Common myeloid progenitor, CD34-positive (primary cell): Measurements from ENCODE around the gene CREB5.

ENCODE experiments used
- CTCF ChIA-PET: fragments of 350-600 bp; sonication (Branson Sonifier 250); formaldehyde crosslinking; loops from one replicate; lab custom pipeline; 2021; ENCODE audit warnings: antibody characterized with exemption; lab: Charles Lee
- POLR2A ChIA-PET: fragments of 350-600 bp; sonication (Branson Sonifier 250); formaldehyde crosslinking; loops from one replicate; lab custom pipeline; 2021; ENCODE audit warnings: antibody characterized with exemption; lab: Charles Lee
- DNase-seq, 3 donors: peaks; one replicate each; pipeline versions ENCODE4 v3.0.0 to v3.0.0-alpha.2; 2013
- H3K27ac ChIP-seq, 2 experiments: 1 replicate in 1 of 2; 2 replicates in 1 of 2; pipeline ENCODE4 v1.7.0; 2013; ENCODE audit warnings: inconsistent platforms in 2 of 2, low read length in 2 of 2, mild to moderate bottlenecking in 2 of 2, low read depth in 1 of 2, moderate library complexity in 1 of 2; ENCODE audit not compliant: severe bottlenecking in 2 of 2, insufficient read depth in 1 of 2, poor library complexity in 1 of 2
- H3K27me3 ChIP-seq, 5 experiments: replicated peaks in 2 of 5; 1 replicate in 3 of 5; 2 replicates in 2 of 5; pipeline versions ENCODE4 v1.6.1 to v1.7.0; 2013; ENCODE audit warnings: low read length in 4 of 5, mild to moderate bottlenecking in 2 of 5, moderate library complexity in 2 of 5, inconsistent platforms in 1 of 5; ENCODE audit not compliant: insufficient read depth in 5 of 5, control insufficient read depth in 4 of 5
- H3K36me3 ChIP-seq, 4 experiments: 1 replicate in 2 of 4; 2 replicates in 2 of 4; pipeline versions ENCODE4 v1.6.1 to v1.7.0; 2013; ENCODE audit warnings: low read length in 3 of 4, control low read depth in 1 of 4, mild to moderate bottlenecking in 1 of 4; ENCODE audit not compliant: control insufficient read depth in 4 of 4, insufficient read depth in 4 of 4
- H3K4me1 ChIP-seq, 4 experiments: 1 replicate in 3 of 4; 2 replicates in 1 of 4; pipeline versions ENCODE4 v1.6.1 to v1.7.1; 2013; ENCODE audit warnings: low read length in 3 of 4, mild to moderate bottlenecking in 3 of 4, control low read depth in 1 of 4, inconsistent platforms in 1 of 4, moderate library complexity in 1 of 4; ENCODE audit not compliant: control insufficient read depth in 4 of 4, insufficient read depth in 4 of 4; ENCODE audit errors: control extremely low read depth in 1 of 4
- H3K4me3 ChIP-seq, 7 experiments: 1 replicate in 4 of 7; 2 replicates in 3 of 7; pipeline versions ENCODE4 v1.5.1 to v1.7.0; 2013; ENCODE audit warnings: mild to moderate bottlenecking in 7 of 7, low read length in 6 of 7, moderate library complexity in 6 of 7, inconsistent platforms in 2 of 7, low read depth in 2 of 7, control low read depth in 1 of 7; ENCODE audit not compliant: insufficient read depth in 4 of 7, control insufficient read depth in 1 of 7; ENCODE audit errors: extremely low read depth in 1 of 7
- H3K9me3 ChIP-seq, 5 experiments: 1 replicate in 4 of 5; 2 replicates in 1 of 5; pipeline versions ENCODE4 v1.6.1 to v1.7.1; 2013; ENCODE audit warnings: low read length in 4 of 5, mild to moderate bottlenecking in 2 of 5, inconsistent platforms in 1 of 5, low read depth in 1 of 5, moderate library complexity in 1 of 5; ENCODE audit not compliant: control insufficient read depth in 4 of 5, insufficient read depth in 2 of 5; ENCODE audit errors: control extremely low read depth in 1 of 5
- WGBS: methylation state at CpG from one replicate; pipeline ENCODE4 v1.1.5; 2013; ENCODE audit not compliant: insufficient coverage; 5-methylcytosine and 5-hydroxymethylcytosine counted together

The CREB5 gene

GRCh38 chr7:28405662-28406061, 6.7 kb upstream of the CREB5 start:
- CTCF ChIA-PET, result interaction anchor here (1.1 to 1.2 kb wide), 2 partner anchors 9 to 12 kb away, joined by 3 read pairs; no protein-coding TSS in a partner anchor
- WGBS, result 88% methylated on average over 3 of the region's 5 CpGs
- peaks cover 0 to 57% (median 25%) of the 10 kb centered on the region in 5 experiments for H3K27me3 ChIP-seq
- H3K9me3 ChIP-seq, result no peaks in the 10 kb centered on the region
- POLR2A ChIA-PET, result no interaction called here
- peaks cover 5 to 22% (median 19%) of the 10 kb centered on the region in 4 experiments for H3K4me1 ChIP-seq
- no peak overlapping the region for H3K27ac ChIP-seq
- no peak overlapping the region for H3K4me3 ChIP-seq
- no peaks in the 10 kb centered on the region for H3K36me3 ChIP-seq
- DNase-seq, result peak in 2 of 3 donors; percentile 72

GRCh38 chr7:28406192-28406591, 6.1 kb upstream of the CREB5 start:
- H3K27ac ChIP-seq, result no peak overlapping the region
- no peaks in the 10 kb centered on the region for H3K9me3 ChIP-seq
- H3K4me3 ChIP-seq, result no peak overlapping the region
- CTCF ChIA-PET, result interaction anchor here (1.2 kb wide), 1 partner anchor 11 kb away, joined by 3 read pairs; no protein-coding TSS in a partner anchor
- peaks cover 7 to 28% (median 24%) of the 10 kb centered on the region in 4 experiments for H3K4me1 ChIP-seq
- POLR2A ChIA-PET, result no interaction called here
- no peaks in the 10 kb centered on the region for H3K36me3 ChIP-seq
- DNase-seq, result no peak
- WGBS, result 92% methylated on average over 4 of the region's 5 CpGs
- H3K27me3 ChIP-seq, result peaks cover 0 to 62% (median 25%) of the 10 kb centered on the region in 5 experiments

- ChIA-PET POLR2A (no interaction called here), CTCF (interaction anchor here (1.5 kb wide), 1 partner anchor 28 kb away, joined by 4 read pairs; no protein-coding TSS in a partner anchor)
- Histone ChIP-seq H3K36me3 (no peaks in the 10 kb centered on the region), H3K27ac (no peak overlapping the region), H3K9me3 (no peaks in the 10 kb centered on the region), H3K4me3 (no peak overlapping the region), H3K4me1 (peaks cover 12 to 28% (median 25%) of the 10 kb centered on the region in 4 experiments), H3K27me3 (peaks cover 0 to 74% (median 32%) of the 10 kb centered on the region in 5 experiments)
- DNase-seq, result peak in 2 of 3 donors; percentile 48 to 49
- 40% methylated on average over 1 of the region's 2 CpGs for WGBS
Measured at GRCh38 chr7:28407651-28408050, 4.7 kb upstream of the CREB5 start.

- ChIA-PET POLR2A (no interaction called here), CTCF (interaction anchor here (1.5 kb wide), 1 partner anchor 27 kb away, joined by 4 read pairs; no protein-coding TSS in a partner anchor)
- H3K4me3 ChIP-seq, result peak overlapping the region in 2 of 7 experiments; percentile 38 to 66
- H3K27me3 ChIP-seq, result peaks cover 0 to 78% (median 33%) of the 10 kb centered on the region in 5 experiments
- WGBS, result 49% methylated on average over 24 of the region's 27 CpGs
- H3K4me1 ChIP-seq, result peaks cover 12 to 28% (median 25%) of the 10 kb centered on the region in 4 experiments
- no peaks in the 10 kb centered on the region for H3K36me3 ChIP-seq
- H3K9me3 ChIP-seq, result no peaks in the 10 kb centered on the region
- peak in 2 of 3 donors; percentile 36 to 46 for DNase-seq
- H3K27ac ChIP-seq, result no peak overlapping the region
Measured at GRCh38 chr7:28408105-28408959, 4.0 kb upstream of the CREB5 start.

- H3K27ac ChIP-seq, result no peak overlapping the region
- ChIA-PET CTCF (interaction anchor here (1.2 to 1.5 kb wide), 2 partner anchors 26 to 444 kb away, joined by 3 to 4 read pairs; no protein-coding TSS in a partner anchor), POLR2A (no interaction called here)
- H3K36me3 ChIP-seq, result no peaks in the 10 kb centered on the region
- peaks cover 2 to 81% (median 38%) of the 10 kb centered on the region in 5 experiments for H3K27me3 ChIP-seq
- WGBS, result 0% methylated on average over 27 of the region's 51 CpGs
- peak overlapping the region; percentile 20 to 83 (median 66) for H3K4me3 ChIP-seq
- H3K4me1 ChIP-seq, result peaks cover 12 to 28% (median 25%) of the 10 kb centered on the region in 4 experiments
- DNase-seq, result peak; percentile 91 to 97 (median 94)
- no peaks in the 10 kb centered on the region for H3K9me3 ChIP-seq
Measured at GRCh38 chr7:28408960-28409715, 3.2 kb upstream of the CREB5 start.

- H3K4me3 ChIP-seq, result peak overlapping the region; percentile 20 to 83 (median 66)
- peak in 2 of 3 donors; percentile 28 to 43 for DNase-seq
- H3K36me3 ChIP-seq, result no peaks in the 10 kb centered on the region
- H3K27ac ChIP-seq, result no peak overlapping the region
- ChIA-PET POLR2A (interaction anchor here (1.0 kb wide), 1 partner anchor 16 kb away, joined by 3 read pairs; no protein-coding TSS in a partner anchor), CTCF (interaction anchor here (1.1 to 1.4 kb wide), 3 partner anchors 22 to 444 kb away, joined by 3 to 4 read pairs (median 4); no protein-coding TSS in a partner anchor)
- no peaks in the 10 kb centered on the region for H3K9me3 ChIP-seq
- peaks cover 2 to 83% (median 40%) of the 10 kb centered on the region in 5 experiments for H3K27me3 ChIP-seq
- peaks cover 12 to 28% (median 25%) of the 10 kb centered on the region in 4 experiments for H3K4me1 ChIP-seq
- under 1% methylated on average over 80 of the region's 92 CpGs for WGBS
Measured at GRCh38 chr7:28409716-28410627, 2.3 kb upstream of the CREB5 start.
